Stimulated activated CD8-positive, alpha-beta memory T cell treated with anti-CD3 and anti-CD28 coated beads, Interleukin-12 subunit alpha, Interleukin-12 subunit beta, amount 100 ng/mL, for 24 hours (primary cell): ENCODE results near the gene ATAD2B.

Source experiments
- DNase-seq: peaks from one replicate; pipeline ENCODE4 v3.0.0-alpha.2; 2020; ENCODE audit errors: extremely low read depth

Gene ATAD2B

GRCh38 chr2:23912054-23912453 lies 14.9 kb downstream of the ATAD2B start:
- DNase-seq: no peak

GRCh38 chr2:23905155-23905554 lies 21.8 kb downstream of the ATAD2B start:
- DNase-seq: no peak

- no peak for DNase-seq
Observed at GRCh38 chr2:23904692-23905091, 22.2 kb downstream of the ATAD2B start.

GRCh38 chr2:23904215-23904614 lies 22.7 kb downstream of the ATAD2B start:
- DNase-seq: no peak

GRCh38 chr2:23903034-23903433 lies 23.9 kb downstream of the ATAD2B start:
- DNase-seq: no peak

- no peak for DNase-seq
Observed at GRCh38 chr2:23901966-23902846, 24.7 kb downstream of the ATAD2B start.

GRCh38 chr2:23900541-23901322 lies 26.2 kb downstream of the ATAD2B start:
- DNase-seq: no peak

GRCh38 chr2:23900133-23900532 lies 26.8 kb downstream of the ATAD2B start:
- no peak for DNase-seq

- no peak for DNase-seq
Observed at GRCh38 chr2:23871206-23871605, 55.7 kb downstream of the ATAD2B start.

GRCh38 chr2:23867449-23867848 lies 59.5 kb downstream of the ATAD2B start:
- DNase-seq: no peak

- no peak for DNase-seq
Observed at GRCh38 chr2:23862716-23863426, 64.1 kb downstream of the ATAD2B start.

GRCh38 chr2:23861952-23862351 lies 65.0 kb downstream of the ATAD2B start:
- DNase-seq: no peak

- no peak for DNase-seq
Observed at GRCh38 chr2:23859983-23860382, 66.9 kb downstream of the ATAD2B start.

GRCh38 chr2:23859234-23859633 lies 67.7 kb downstream of the ATAD2B start:
- no peak for DNase-seq

GRCh38 chr2:23850564-23851256 lies 76.2 kb downstream of the ATAD2B start:
- DNase-seq: no peak

- no peak for DNase-seq
Observed at GRCh38 chr2:23844905-23845304, 82.0 kb downstream of the ATAD2B start.

GRCh38 chr2:23843051-23843976 lies 83.6 kb downstream of the ATAD2B start:
- no peak for DNase-seq

GRCh38 chr2:23839919-23840578 lies 86.9 kb downstream of the ATAD2B start:
- no peak for DNase-seq

- no peak for DNase-seq
Observed at GRCh38 chr2:23838996-23839395, 87.9 kb downstream of the ATAD2B start.

GRCh38 chr2:23838581-23838980 lies 88.3 kb downstream of the ATAD2B start:
- DNase-seq: no peak
